HCT116 (cell line): Measurements from ENCODE around the gene MNAT1. TPM values are rescaled to one million over a fixed set of nuclear protein-coding genes. Genes with fewer than 3 reads are reported as not detected.

ENCODE experiments used
- ATAC-seq: fragments of 200-7000 bp; cut with Tn5 transposase; 2 replicates; pipeline ENCODE4 v1.9.1; 2020; ENCODE audit warnings: mild to moderate bottlenecking, moderate library complexity
- BruUV-seq: library from RNA; stranded (reverse); fragments of 400-500 nt; replicated peaks from 2 replicates; lab custom pipeline; 2021; lab: Mats Ljungman, UMichigan
- CTCF ChIA-PET: fragments of 300-600 bp; sonication (Branson Sonifier 250); formaldehyde crosslinking; loops from one replicate; lab custom pipeline; 2021; ENCODE audit warnings: antibody characterized with exemption; lab: Charles Lee
- POLR2A ChIA-PET: fragments of 300-600, 350-600 bp; sonication (Branson Sonifier 250); formaldehyde crosslinking; loops from one replicate; lab custom pipeline; 2021; ENCODE audit warnings: antibody characterized with exemption; lab: Charles Lee
- RAD21 ChIA-PET, 2 experiments: fragments of 300-600 bp; sonication (Branson Sonifier 250); formaldehyde crosslinking; loops; one replicate each; lab custom pipeline; 2023; ENCODE audit warnings: low total read pairs in 2 of 2; ENCODE audit not compliant: uncharacterized antibody in 2 of 2, unreplicated experiment in 2 of 2, low non-redundant PET in 1 of 2; lab: Charles Lee
- DNase-seq: peaks from one replicate; pipeline ENCODE4 v3.0.0-alpha.2; 2010; ENCODE audit warnings: low read depth, low spot score
- H2AFZ ChIP-seq: fragments of 200-600 bp; shearing (Covaris generic), sonication (generic); 2 replicates; pipeline ENCODE4 v1.6.1; 2017; ENCODE audit warnings: low read depth, mixed run types, mixed read lengths, antibody characterized with exemption, low read length; ENCODE audit not compliant: poor library complexity, severe bottlenecking
- H3K27ac ChIP-seq: 2 replicates; pipeline ENCODE4 v1.5.1; 2012; ENCODE audit warnings: low read depth, low read length
- H3K27me3 ChIP-seq: fragments of 200-600 bp; sonication (generic); 2 replicates; pipeline ENCODE4 v1.6.1; 2016; ENCODE audit warnings: mixed run types, low read length, mixed read lengths; ENCODE audit not compliant: insufficient read depth
- H3K36me3 ChIP-seq, 2 experiments: fragments of 200-500 bp in 1 of 2; fragments of 200-600 bp in 1 of 2; sonication (Bioruptor generic) in 1 of 2; sonication (generic) in 1 of 2; 2 replicates each; pipeline versions ENCODE4 v1.5.1 to v1.6.1; 2014 to 2016; ENCODE audit warnings: low read length in 2 of 2, inconsistent platforms in 1 of 2, mixed read lengths in 1 of 2, mixed run types in 1 of 2; ENCODE audit not compliant: insufficient read depth in 2 of 2, control insufficient read depth in 1 of 2
- H3K4me1 ChIP-seq, 2 experiments: fragments of 200-600 bp in 1 of 2; sonication (generic) in 1 of 2; 2 replicates each; pipeline versions ENCODE4 v1.5.1 to v1.6.1; 2012 to 2017; ENCODE audit warnings: low read length in 2 of 2, inconsistent platforms in 1 of 2, mild to moderate bottlenecking in 1 of 2, mixed read lengths in 1 of 2, mixed run types in 1 of 2, moderate library complexity in 1 of 2; ENCODE audit not compliant: insufficient read depth in 2 of 2, control insufficient read depth in 1 of 2
- H3K4me2 ChIP-seq: fragments of 200-600 bp; sonication (generic); 2 replicates; pipeline ENCODE4 v1.6.1; 2017; ENCODE audit warnings: mixed run types, low read length, mixed read lengths
- H3K4me3 ChIP-seq, 2 experiments: fragments of 200-600 bp in 1 of 2; sonication (generic) in 1 of 2; replicated peaks in 1 of 2; 2 replicates each; pipeline ENCODE4 v1.5.1; 2011 to 2016; ENCODE audit warnings: low read length in 2 of 2, control low read depth in 1 of 2, low read depth in 1 of 2, mild to moderate bottlenecking in 1 of 2, mixed read lengths in 1 of 2, mixed run types in 1 of 2
- H3K79me2 ChIP-seq: fragments of 200-600 bp; sonication (generic); 2 replicates; pipeline ENCODE4 v1.6.1; 2017; ENCODE audit warnings: mild to moderate bottlenecking, mixed run types, low read length, moderate library complexity, mixed read lengths; ENCODE audit not compliant: insufficient read depth
- H3K9ac ChIP-seq: fragments of 200-600 bp; sonication (generic); 2 replicates; pipeline ENCODE4 v1.6.1; 2016; ENCODE audit warnings: low read length, mixed read lengths
- H3K9me2 ChIP-seq: fragments of 200-600 bp; sonication (generic), shearing (Covaris generic); 2 replicates; pipeline ENCODE4 v1.6.1; 2017; ENCODE audit warnings: mixed run types, mild to moderate bottlenecking, moderate library complexity; ENCODE audit not compliant: insufficient read depth
- H3K9me3 ChIP-seq, 2 experiments: fragments of 200-500 bp in 1 of 2; fragments of 200-600 bp in 1 of 2; sonication (Bioruptor generic) in 1 of 2; sonication (generic) in 1 of 2; 2 replicates each; pipeline ENCODE4 v1.6.1; 2014 to 2017; ENCODE audit warnings: low read length in 2 of 2, mixed read lengths in 2 of 2, inconsistent platforms in 1 of 2, low read depth in 1 of 2, mild to moderate bottlenecking in 1 of 2, mixed run types in 1 of 2, moderate library complexity in 1 of 2; ENCODE audit not compliant: control insufficient read depth in 1 of 2, insufficient read depth in 1 of 2
- H4K20me1 ChIP-seq: fragments of 200-600 bp; sonication (generic), shearing (Covaris generic); 2 replicates; pipeline ENCODE4 v1.6.1; 2017; ENCODE audit warnings: mixed run types, mild to moderate bottlenecking, moderate library complexity; ENCODE audit not compliant: insufficient read depth
- CEBPB ChIP-seq: IDR thresholded peaks from 2 replicates; pipeline ENCODE4 v1.6.1; 2012; ENCODE audit warnings: low read depth
- EZH2phosphoT487 ChIP-seq: fragments of 200-600 bp; IDR thresholded peaks from 2 replicates; pipeline ENCODE4 v1.6.1; 2018; ENCODE audit warnings: antibody characterized with exemption, borderline replicate concordance
- JUND ChIP-seq: IDR thresholded peaks from 2 replicates; pipeline ENCODE4 v1.6.1; 2012
- POLR2AphosphoS5 ChIP-seq: IDR thresholded peaks from 2 replicates; pipeline ENCODE4 v1.6.1; 2011; ENCODE audit warnings: mild to moderate bottlenecking, low read depth, low read length, moderate library complexity
- SIN3A ChIP-seq: IDR thresholded peaks from 2 replicates; pipeline ENCODE4 v1.6.1; 2012; ENCODE audit warnings: low read depth
- YY1 ChIP-seq: IDR thresholded peaks from 2 replicates; pipeline ENCODE4 v1.6.1; 2011; ENCODE audit warnings: low read length, low read depth, moderate library complexity, mild to moderate bottlenecking; ENCODE audit not compliant: insufficient replicate concordance; ENCODE audit errors: extremely low read depth
- intact Hi-C: fragments of 100-400 bp; cut with micrococcal nuclease; formaldehyde crosslinking; loops from 2 replicates; pipeline ENCODE4 v1.10.0; 2022
- total RNA-seq: library from RNA; stranded (reverse); gene quantifications from one replicate; pipeline ENCODE4 v1.2.1, GENCODE V29; 2021; ENCODE audit not compliant: unreplicated experiment
- TF ChIP-seq, protein P1 (sequence below): IDR thresholded peaks from 2 replicates; pipeline ENCODE4 v1.6.1; 2011; ENCODE audit warnings: mild to moderate bottlenecking, low read length, moderate library complexity; ENCODE audit not compliant: insufficient replicate concordance; ENCODE audit errors: extremely low read depth
- TF ChIP-seq, protein P2 (sequence below), 3 experiments: fragments of 200-600 bp in 1 of 3; sonication (generic) in 1 of 3; IDR thresholded peaks in 2 of 3; conservative IDR thresholded peaks in 1 of 3; 2 replicates each; pipeline ENCODE4 v1.5.1; 2012 to 2017; ENCODE audit warnings: low read depth in 2 of 3, low read length in 2 of 3, antibody characterized with exemption in 1 of 3, borderline replicate concordance in 1 of 3, control low read depth in 1 of 3, mild to moderate bottlenecking in 1 of 3, mixed read lengths in 1 of 3, mixed run types in 1 of 3, moderate library complexity in 1 of 3; ENCODE audit not compliant: insufficient read depth in 1 of 3

Gene MNAT1
- total RNA-seq, 1 experiment from 2014 or later = 49.3 TPM

DNA sequence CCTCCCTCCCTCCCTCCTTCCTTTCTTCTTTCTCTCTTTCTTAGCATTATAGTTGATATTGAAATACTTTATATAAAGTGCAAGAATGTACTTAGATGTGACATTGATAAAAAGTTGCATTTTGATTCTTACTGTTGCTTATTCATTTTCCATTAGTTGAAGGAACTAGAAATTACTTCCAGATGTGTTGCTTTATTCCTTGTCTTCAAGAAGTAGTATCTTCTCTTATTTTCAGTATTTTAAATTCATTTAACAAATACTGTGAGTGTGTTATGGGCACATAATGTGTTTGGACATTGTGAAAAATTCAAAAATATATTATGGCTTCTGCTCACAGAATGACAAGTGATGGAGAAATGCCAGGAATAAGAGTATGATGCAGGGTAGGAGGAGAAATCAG is 200.8 kb downstream of the MNAT1 start:
- BruUV-seq = no TSS peak
- H4K20me1 ChIP-seq = no peaks in the 10 kb centered on the region
- DNase-seq = no peak
- no peaks in the 10 kb centered on the region for H3K27me3 ChIP-seq
- no peak overlapping the region for H3K4me3 ChIP-seq
- no peaks in the 10 kb centered on the region; the same call in 1 of the 2 replicates for H3K9me2 ChIP-seq
- no peaks in the 10 kb centered on the region for H3K4me1 ChIP-seq
- TF ChIP-seq CEBPB (no peak), SIN3A (no peak), YY1 (no peak), POLR2AphosphoS5 (no peak), JUND (no peak), EZH2phosphoT487 (no peak)
- TF ChIP-seq, protein P1, sequence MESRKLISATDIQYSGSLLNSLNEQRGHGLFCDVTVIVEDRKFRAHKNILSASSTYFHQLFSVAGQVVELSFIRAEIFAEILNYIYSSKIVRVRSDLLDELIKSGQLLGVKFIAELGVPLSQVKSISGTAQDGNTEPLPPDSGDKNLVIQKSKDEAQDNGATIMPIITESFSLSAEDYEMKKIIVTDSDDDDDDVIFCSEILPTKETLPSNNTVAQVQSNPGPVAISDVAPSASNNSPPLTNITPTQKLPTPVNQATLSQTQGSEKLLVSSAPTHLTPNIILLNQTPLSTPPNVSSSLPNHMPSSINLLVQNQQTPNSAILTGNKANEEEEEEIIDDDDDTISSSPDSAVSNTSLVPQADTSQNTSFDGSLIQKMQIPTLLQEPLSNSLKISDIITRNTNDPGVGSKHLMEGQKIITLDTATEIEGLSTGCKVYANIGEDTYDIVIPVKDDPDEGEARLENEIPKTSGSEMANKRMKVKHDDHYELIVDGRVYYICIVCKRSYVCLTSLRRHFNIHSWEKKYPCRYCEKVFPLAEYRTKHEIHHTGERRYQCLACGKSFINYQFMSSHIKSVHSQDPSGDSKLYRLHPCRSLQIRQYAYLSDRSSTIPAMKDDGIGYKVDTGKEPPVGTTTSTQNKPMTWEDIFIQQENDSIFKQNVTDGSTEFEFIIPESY = no peak
- TF ChIP-seq, protein P2, sequence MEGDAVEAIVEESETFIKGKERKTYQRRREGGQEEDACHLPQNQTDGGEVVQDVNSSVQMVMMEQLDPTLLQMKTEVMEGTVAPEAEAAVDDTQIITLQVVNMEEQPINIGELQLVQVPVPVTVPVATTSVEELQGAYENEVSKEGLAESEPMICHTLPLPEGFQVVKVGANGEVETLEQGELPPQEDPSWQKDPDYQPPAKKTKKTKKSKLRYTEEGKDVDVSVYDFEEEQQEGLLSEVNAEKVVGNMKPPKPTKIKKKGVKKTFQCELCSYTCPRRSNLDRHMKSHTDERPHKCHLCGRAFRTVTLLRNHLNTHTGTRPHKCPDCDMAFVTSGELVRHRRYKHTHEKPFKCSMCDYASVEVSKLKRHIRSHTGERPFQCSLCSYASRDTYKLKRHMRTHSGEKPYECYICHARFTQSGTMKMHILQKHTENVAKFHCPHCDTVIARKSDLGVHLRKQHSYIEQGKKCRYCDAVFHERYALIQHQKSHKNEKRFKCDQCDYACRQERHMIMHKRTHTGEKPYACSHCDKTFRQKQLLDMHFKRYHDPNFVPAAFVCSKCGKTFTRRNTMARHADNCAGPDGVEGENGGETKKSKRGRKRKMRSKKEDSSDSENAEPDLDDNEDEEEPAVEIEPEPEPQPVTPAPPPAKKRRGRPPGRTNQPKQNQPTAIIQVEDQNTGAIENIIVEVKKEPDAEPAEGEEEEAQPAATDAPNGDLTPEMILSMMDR (IDR thresholded peaks at IDR 0.05 in 2 of 3, conservative IDR thresholded peaks at IDR 0.05 in 1 of 3; ENCODE audit: borderline replicate concordance in 1 of 3, insufficient read depth in 1 of 3, low read depth in 2 of 3, low read length in 2 of 3) = no peak
- H3K9ac ChIP-seq = no peak overlapping the region
- H2AFZ ChIP-seq = no peak overlapping the region
- H3K36me3 ChIP-seq = no peaks in the 10 kb centered on the region
- no peak overlapping the region for H3K4me2 ChIP-seq
- ATAC-seq = no peak
- ChIA-PET POLR2A (no interaction called here), CTCF (no interaction called here), RAD21 (no interaction called here)
- H3K27ac ChIP-seq = no peak overlapping the region
- no peaks in the 10 kb centered on the region for H3K79me2 ChIP-seq
- no peaks in the 10 kb centered on the region for H3K9me3 ChIP-seq
- intact Hi-C loops = no loop called here
